Heart right ventricle (tissue), 16 donors: Measurements from ENCODE around the gene KCNQ5. TPM values are rescaled to one million over a fixed set of nuclear protein-coding genes. Genes with fewer than 3 reads are reported as not detected.

Source experiments
- ATAC-seq, 8 donors: fragments of 200-7000 bp; cut with Tn5 transposase; one replicate each; pipeline ENCODE4 v1.9.1; 2020; ENCODE audit warnings: mild to moderate bottlenecking in 8 of 8, moderate library complexity in 8 of 8, moderate number of reproducible peaks in 1 of 8
- DNase-seq, 2 donors: peaks; one replicate each; pipeline ENCODE4 v3.0.0-alpha.2; 2020
- H3K27ac ChIP-seq, 10 donors: fragments of 200-600 bp; sonication (generic) in 2 of 10; one replicate each; pipeline versions ENCODE4 v1.5.0 to v1.8.0; 2020 to 2022; ENCODE audit warnings: mild to moderate bottlenecking in 3 of 10
- H3K27me3 ChIP-seq, 7 donors: fragments of 200-600 bp; one replicate each; pipeline ENCODE4 v1.8.0; 2021 to 2022; ENCODE audit warnings: mild to moderate bottlenecking in 2 of 7
- H3K36me3 ChIP-seq, 9 donors: fragments of 200-600 bp; sonication (generic) in 1 of 9; one replicate each; pipeline versions ENCODE4 v1.5.0 to v1.8.0; 2020 to 2022; ENCODE audit warnings: mild to moderate bottlenecking in 2 of 9
- H3K4me1 ChIP-seq, 9 donors: fragments of 200-600 bp; sonication (generic) in 1 of 9; one replicate each; pipeline versions ENCODE4 v1.5.0 to v1.8.0; 2020 to 2022; ENCODE audit warnings: mild to moderate bottlenecking in 4 of 9
- H3K4me3 ChIP-seq, 10 donors: fragments of 200-600 bp; sonication (generic) in 2 of 10; one replicate each; pipeline versions ENCODE4 v1.5.0 to v1.8.0; 2020 to 2022; ENCODE audit warnings: mild to moderate bottlenecking in 7 of 10, moderate library complexity in 2 of 10
- H3K9me3 ChIP-seq, 11 donors: fragments of 200-600 bp in 10 of 11; sonication (generic) in 2 of 11; one replicate each; pipeline versions ENCODE4 v1.5.0 to v1.8.0; 2013 to 2022; ENCODE audit warnings: mild to moderate bottlenecking in 2 of 11, control low read depth in 1 of 11, moderate library complexity in 1 of 11
- CTCF ChIP-seq, 9 donors: fragments of 200-600 bp; sonication (generic) in 2 of 9; IDR thresholded peaks; one replicate each; pipeline versions ENCODE4 v1.5.0 to v1.8.0; 2021 to 2022; ENCODE audit warnings: antibody characterized with exemption in 9 of 9, mild to moderate bottlenecking in 5 of 9, moderate library complexity in 1 of 9
- WGBS, 2 donors: extraction: QIAGEN DNeasy Blood & Tissue Kit; methylation state at CpG; one replicate each; pipeline ENCODE4 v1.1.7; 2013; ENCODE audit warnings: inconsistent platforms in 1 of 2; 5-methylcytosine and 5-hydroxymethylcytosine counted together
- intact Hi-C, 10 donors: fragments of 100-400 bp; cut with DNase I; formaldehyde crosslinking; loops; one replicate each; pipeline versions ENCODE4 v1.11.1 to v1.14.2; 2022
- polyA plus RNA-seq, 2 donors: library from polyadenylated mRNA; stranded (reverse); fragments of 200-250 nt; gene quantifications; one replicate each; pipeline ENCODE4 v1.2.3, GENCODE V29; 2013
- total RNA-seq, 10 donors: library from RNA; stranded (reverse); fragmentation: NEBNext Ultra II Directional in 3 of 10; extraction: Animal tissue kit (Norgen Biotek cat#: 25700) in 3 of 10; gene quantifications; one replicate each; pipeline versions ENCODE4 v1.2.1 to v1.2.4, GENCODE V29; 2021 to 2023
- donor health status: Arrhythmogenic right ventricular cardiomyopathy.
- donor health status: ischemic (EF 13 %, LVEDD 7.1; RV severe dilation, severe dysfunction).
- donor health status: healthy with polysubstance abuse.
- donor health status: DM: no; HTN: yes; CAD: no.
- donor health status: DM: no; HTN: no; CAD: no.
- donor health status: ischemic (EF 25% LVEDD 6.9; RV normal size, moderate dysfunction).
- donor health status: ischemic (EF 25% LVEDD 5.7; RV mildly dilated, moderate dysfunction).
- donor health status: healthy.
- donor health status: DM: yes; HTN: yes; CAD: no.
- donor health status: Ischemic cardiomyopathy.
- donor health status: ischemic (EF 35%, LVEDD 5.7; RV mildly dilated, moderate dysfunction).
- donor health status: nonischemic (EF 11% LVEDD 7.7; RV severe dilation, severe dysfunction).
- donor health status: DM: yes; HTN: yes; CAD: no.
- donor health status: PGD.
- donor health status: ischemic (EF 29% LVEDD 5.4; RV normal size, mild dysfunction).
- donor health status: nonischemic (EF 23%, LVEDD 6.1; RV moderate dilation, normal function).

KCNQ5 gene
- total and polyA plus RNA-seq, 12 donors = under 0.01 to 0.15 (median 0.12) TPM; not detected in 9

- H3K4me1 ChIP-seq = no peaks in the 10 kb centered on the region
- H3K27ac ChIP-seq = no peak overlapping the region
- ATAC-seq = no peak
- no peaks in the 10 kb centered on the region for H3K36me3 ChIP-seq
- H3K27me3 ChIP-seq = peaks cover 0 to 4% (median 0%) of the 10 kb centered on the region in 7 donors
- peaks cover 0 to 1% (median 0%) of the 10 kb centered on the region in 11 donors for H3K9me3 ChIP-seq
- intact Hi-C loops = no loop called here
- DNase-seq = no peak
- WGBS, 2 donors = 94 to 96% methylated on average over 1 of the region's 1 CpG
- no peak overlapping the region for H3K4me3 ChIP-seq
- no peak for TF ChIP-seq CTCF (IDR thresholded peaks at IDR 0.05)
These were observed 300.5 kb downstream of the KCNQ5 start for GRCh38 chr6:72922401-72922800.

DNA sequence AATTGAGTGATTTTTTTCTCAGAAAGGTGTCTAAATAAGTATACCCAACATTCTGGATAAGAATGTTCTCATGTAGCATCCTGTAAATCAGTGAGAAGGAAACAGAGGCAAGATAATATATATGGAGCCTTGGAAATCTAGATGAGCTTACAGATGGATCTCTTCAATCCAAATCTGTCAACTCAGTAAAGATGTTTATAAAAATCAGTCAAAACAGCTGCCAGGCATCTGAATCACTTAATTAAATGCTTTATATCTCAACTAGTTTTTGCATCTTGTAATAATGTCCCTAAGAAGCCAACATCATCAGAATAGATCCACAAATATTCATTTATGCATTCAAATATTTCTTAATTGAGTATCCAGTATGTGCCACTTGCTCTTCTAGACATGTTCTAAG lies 303.3 kb downstream of the KCNQ5 start:
- no peaks in the 10 kb centered on the region for H3K4me1 ChIP-seq
- no peaks in the 10 kb centered on the region for H3K36me3 ChIP-seq
- no peaks in the 10 kb centered on the region for H3K9me3 ChIP-seq
- peaks cover 0 to 4% (median 0%) of the 10 kb centered on the region in 7 donors for H3K27me3 ChIP-seq
- DNase-seq (no peak), ATAC-seq (no peak)
- no peak for TF ChIP-seq CTCF (IDR thresholded peaks at IDR 0.05)
- intact Hi-C loops = no loop called here
- H3K4me3 ChIP-seq = no peak overlapping the region
- H3K27ac ChIP-seq = no peak overlapping the region

DNA sequence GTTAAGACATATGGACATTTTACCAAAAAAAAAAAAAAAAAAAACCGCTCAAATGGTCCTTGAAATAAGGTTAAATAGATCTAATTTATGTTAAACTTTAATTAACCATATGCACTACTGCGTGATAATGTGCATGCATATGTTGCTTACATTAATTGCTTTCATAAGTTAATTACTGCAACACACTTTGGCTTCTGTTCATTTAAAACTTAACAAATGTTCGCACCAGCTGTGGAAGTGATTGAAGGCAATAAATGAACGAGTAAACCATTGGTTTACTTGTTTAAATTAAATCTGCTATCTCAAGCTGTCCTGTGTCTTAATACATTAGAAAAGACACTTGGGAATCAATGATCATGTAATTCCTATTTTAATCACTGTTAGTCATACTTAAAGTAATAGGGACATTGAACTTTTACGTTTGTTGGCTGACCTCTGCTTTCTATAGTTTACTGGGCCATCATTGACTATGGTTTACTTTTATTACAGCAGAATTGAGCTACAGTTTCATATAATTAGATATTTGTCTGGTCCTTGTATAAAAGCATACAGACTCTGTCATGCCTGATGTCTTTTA lies 308.8 kb downstream of the KCNQ5 start:
- WGBS, 2 donors = 78 to 80% methylated on average over 5 of the region's 5 CpGs
- Histone ChIP-seq H3K9me3 (no peaks in the 10 kb centered on the region), H3K27ac (no peak overlapping the region), H3K27me3 (peaks cover 0 to 4% (median 0%) of the 10 kb centered on the region in 7 donors), H3K4me1 (no peaks in the 10 kb centered on the region), H3K36me3 (no peaks in the 10 kb centered on the region), H3K4me3 (no peak overlapping the region)
- DNase-seq = no peak
- ATAC-seq = no peak
- no peak for TF ChIP-seq CTCF (IDR thresholded peaks at IDR 0.05)
- intact Hi-C loops = no loop called here

DNA sequence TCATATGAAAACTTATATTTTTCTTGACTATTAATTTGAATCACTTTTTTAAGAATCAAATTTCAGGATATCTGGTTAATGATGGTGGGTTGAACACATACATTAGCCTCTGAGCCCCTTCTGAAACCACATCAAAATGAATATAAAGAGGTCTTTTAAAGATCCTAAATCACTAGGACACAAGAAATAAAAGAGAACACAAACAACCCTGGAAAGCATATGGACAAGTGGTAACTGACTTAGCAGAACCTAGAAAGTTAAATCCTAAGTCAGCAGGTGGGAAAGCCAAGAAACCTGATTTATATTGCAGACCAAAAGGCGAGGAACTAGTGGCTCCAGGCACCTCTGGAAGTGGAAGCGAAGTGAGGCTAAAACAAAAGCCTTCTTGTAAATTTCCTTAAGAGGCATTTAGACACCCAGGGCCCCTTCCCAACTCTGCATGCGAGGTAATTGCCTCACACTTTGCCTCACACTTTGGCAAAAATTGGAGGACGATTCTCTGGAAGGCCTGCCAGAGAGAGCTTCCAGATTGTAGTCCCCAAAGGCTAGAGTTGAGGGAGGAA lies 309.5 kb downstream of the KCNQ5 start:
- no peaks in the 10 kb centered on the region for H3K4me1 ChIP-seq
- H3K4me3 ChIP-seq = no peak overlapping the region
- H3K27ac ChIP-seq = no peak overlapping the region
- 59 to 75% methylated on average over 4 of the region's 4 CpGs for WGBS, 2 donors
- H3K27me3 ChIP-seq = peaks cover 0 to 3% (median 0%) of the 10 kb centered on the region in 7 donors
- no peaks in the 10 kb centered on the region for H3K36me3 ChIP-seq
- ATAC-seq (no peak), DNase-seq (no peak)
- TF ChIP-seq CTCF (IDR thresholded peaks at IDR 0.05) = no peak
- intact Hi-C loops = no loop called here
- H3K9me3 ChIP-seq = no peaks in the 10 kb centered on the region
